Fibroblast of the aortic adventitia (primary cell): ENCODE results near the gene SCN2A. TPM values are rescaled to one million over a fixed set of nuclear protein-coding genes. Genes with fewer than 3 reads are reported as not detected.
A peak's percentile ranks its signal among the peaks of the same experiment; 100 is the strongest.

Experiments
- DNase-seq: peaks from one replicate; pipeline ENCODE4 v3.0.0-alpha.2; 2010; ENCODE audit warnings: low read depth
- H3K4me3 ChIP-seq: 2 replicates; pipeline ENCODE4 v1.5.1; 2011; ENCODE audit warnings: low read depth, mild to moderate bottlenecking, control low read depth, low read length, moderate library complexity
- total RNA-seq: library from RNA; depleted of rRNA; stranded (reverse); fragments of >200 nt; gene quantifications from 2 replicates; pipeline ENCODE4 v1.2.3, GENCODE V29; 2012; ENCODE audit warnings: low replicate concordance
- TF ChIP-seq, protein P1 (sequence below): IDR thresholded peaks from 2 replicates; pipeline ENCODE4 v1.5.1; 2011; ENCODE audit warnings: mild to moderate bottlenecking, low read length, control low read depth, inconsistent platforms; ENCODE audit not compliant: insufficient read depth

SCN2A gene
- total RNA-seq, 1 donor: 16.7 TPM

DNA sequence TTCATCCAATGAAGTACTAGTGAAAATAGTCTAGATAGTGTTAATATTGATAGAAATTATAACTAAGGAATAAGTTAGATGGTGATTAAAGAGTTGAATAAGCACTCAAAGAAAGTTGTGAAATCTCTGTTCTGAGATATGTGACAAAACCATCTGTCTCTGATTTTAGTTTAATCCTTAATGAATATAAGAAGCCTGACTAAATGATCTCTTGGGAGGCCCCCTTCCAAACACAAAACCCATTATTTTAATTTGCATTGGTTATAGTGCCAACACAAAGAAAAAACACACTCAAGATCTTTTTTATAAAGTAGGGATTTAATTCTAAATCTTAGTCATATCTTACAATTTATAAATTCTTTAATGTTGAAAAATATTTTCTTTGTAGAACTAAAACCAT lies 34.0 kb downstream of the SCN2A start:
- no peak overlapping the region for H3K4me3 ChIP-seq
- TF ChIP-seq, protein P1, sequence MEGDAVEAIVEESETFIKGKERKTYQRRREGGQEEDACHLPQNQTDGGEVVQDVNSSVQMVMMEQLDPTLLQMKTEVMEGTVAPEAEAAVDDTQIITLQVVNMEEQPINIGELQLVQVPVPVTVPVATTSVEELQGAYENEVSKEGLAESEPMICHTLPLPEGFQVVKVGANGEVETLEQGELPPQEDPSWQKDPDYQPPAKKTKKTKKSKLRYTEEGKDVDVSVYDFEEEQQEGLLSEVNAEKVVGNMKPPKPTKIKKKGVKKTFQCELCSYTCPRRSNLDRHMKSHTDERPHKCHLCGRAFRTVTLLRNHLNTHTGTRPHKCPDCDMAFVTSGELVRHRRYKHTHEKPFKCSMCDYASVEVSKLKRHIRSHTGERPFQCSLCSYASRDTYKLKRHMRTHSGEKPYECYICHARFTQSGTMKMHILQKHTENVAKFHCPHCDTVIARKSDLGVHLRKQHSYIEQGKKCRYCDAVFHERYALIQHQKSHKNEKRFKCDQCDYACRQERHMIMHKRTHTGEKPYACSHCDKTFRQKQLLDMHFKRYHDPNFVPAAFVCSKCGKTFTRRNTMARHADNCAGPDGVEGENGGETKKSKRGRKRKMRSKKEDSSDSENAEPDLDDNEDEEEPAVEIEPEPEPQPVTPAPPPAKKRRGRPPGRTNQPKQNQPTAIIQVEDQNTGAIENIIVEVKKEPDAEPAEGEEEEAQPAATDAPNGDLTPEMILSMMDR: no peak
- DNase-seq: no peak

DNA sequence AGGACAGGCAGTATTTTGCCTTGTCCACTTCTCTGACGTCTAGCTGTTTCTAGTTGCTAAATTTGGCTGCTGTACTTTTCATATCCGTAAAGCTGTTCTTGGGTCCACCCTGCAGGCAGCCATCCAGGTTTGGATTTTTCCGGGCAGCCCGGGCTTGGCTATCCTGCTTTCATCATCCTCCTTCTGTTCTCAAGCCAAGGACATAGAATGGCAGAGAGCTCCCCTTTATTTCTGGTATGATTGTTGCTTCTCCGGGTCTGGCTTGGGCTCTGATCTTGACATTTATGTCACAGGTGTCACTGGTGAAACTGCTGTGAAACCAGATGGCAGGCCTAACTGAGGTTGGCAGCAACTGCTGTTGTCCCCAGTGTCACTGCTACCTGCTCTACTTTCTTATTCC lies 35.5 kb downstream of the SCN2A start:
- no peak overlapping the region for H3K4me3 ChIP-seq
- TF ChIP-seq, protein P1: no peak

DNA sequence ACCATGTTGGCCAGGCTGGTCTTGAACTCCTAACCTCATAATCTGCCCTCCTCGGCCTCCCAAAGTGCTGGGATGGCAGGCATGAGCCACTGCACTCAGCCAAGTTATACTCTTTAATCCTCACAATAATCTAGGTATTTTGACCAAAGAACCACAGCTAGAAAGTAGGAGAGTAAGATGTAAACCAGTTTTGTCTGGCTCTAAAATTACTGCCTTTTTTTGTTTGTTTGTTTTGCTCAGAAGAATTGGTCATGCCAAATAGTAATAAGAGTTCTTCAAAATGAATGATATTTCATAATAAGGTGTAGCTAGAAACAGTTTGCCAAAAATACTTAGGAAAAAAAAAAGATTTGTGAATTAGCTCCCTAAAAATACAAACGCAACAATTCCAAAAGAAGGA lies 36.7 kb downstream of the SCN2A start:
- H3K4me3 ChIP-seq: no peak overlapping the region
- TF ChIP-seq, protein P1: no peak
- DNase-seq: no peak

More for the DNA sequence above, 35.5 kb downstream of the SCN2A start:
- DNase-seq: peak; percentile 84

DNA sequence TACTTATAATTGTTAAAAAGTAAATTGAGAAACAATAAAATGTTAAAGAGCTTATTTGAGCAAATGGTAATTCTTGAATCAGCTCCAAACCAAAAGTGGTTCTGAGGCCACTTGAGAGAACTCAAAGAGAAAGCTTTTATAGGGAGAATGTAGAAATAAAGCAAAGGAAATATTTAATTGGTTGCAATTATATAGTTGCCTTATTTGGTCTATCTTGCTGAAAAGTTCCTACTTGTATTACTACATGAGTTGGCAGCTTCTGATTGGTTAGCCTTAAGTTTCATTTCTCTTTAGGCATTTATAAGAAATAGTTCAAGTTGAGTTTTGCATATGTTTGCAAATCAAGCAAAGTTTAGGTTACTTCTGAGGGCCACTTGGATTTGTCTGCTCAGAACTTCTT lies 38.1 kb downstream of the SCN2A start:
- peak; percentile 25 for DNase-seq
- no peak overlapping the region for H3K4me3 ChIP-seq
- TF ChIP-seq, protein P1: no peak

DNA sequence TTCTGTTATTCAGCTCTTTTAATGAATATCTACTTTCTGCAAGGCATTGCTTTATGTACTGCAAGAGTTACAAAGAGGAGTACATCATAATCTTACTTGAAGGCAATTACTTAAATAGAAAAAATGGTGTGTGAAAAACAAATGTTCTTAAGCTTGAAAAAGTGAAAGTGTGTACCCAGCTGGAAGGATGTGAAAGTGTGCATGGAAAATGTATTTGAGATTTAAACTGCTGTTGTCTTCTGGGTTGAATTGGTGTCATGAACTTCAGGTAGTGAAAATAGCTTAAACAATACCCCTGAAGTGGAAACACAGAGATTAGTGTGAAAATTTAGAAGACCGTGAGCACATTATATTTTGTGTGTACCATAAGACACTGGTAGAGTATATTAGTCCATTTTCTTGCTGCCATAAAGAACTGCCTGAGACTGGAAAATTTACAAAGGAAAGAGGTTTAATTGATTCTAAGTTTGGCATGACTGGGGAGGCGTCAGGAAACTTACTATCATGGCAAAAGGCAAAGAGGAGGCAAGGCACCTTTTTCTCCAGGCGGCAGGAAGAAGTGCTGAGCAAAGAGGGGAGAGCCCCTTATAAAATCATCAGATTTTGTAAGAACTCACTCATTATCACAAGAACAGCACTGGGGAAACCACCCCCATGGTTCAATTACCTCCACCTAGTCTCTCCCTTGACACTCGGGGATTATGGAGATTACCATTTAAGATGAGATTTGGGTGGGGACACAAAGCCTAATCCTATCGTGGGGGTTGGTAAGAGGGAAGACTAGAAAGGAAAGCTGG lies 38.8 kb downstream of the SCN2A start:
- TF ChIP-seq, protein P1: no peak
- no peak for DNase-seq
- no peak overlapping the region for H3K4me3 ChIP-seq

DNA sequence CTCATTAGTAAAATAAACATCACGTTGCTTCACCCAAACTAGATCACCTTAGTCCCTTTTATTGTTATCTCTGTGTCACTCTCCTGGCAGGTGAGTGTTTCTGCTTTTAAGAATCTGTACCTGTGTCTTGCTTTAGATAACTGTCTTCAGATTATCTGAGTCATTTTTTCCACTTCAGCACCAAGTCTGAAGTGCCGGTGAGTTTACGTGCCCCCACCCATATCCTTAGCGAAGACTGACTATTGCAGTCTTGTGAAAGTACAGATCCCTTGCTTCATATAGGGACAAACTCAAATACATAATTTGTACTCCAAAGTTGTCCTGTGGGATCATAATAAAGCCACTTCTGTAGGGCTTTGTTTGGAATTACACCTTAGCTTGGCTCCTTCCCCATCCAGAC lies 41.1 kb downstream of the SCN2A start:
- DNase-seq: no peak
- TF ChIP-seq, protein P1: no peak
- no peak overlapping the region for H3K4me3 ChIP-seq
